ENCODE data around the gene MAGEE1.

Gene MAGEE1, protein sequence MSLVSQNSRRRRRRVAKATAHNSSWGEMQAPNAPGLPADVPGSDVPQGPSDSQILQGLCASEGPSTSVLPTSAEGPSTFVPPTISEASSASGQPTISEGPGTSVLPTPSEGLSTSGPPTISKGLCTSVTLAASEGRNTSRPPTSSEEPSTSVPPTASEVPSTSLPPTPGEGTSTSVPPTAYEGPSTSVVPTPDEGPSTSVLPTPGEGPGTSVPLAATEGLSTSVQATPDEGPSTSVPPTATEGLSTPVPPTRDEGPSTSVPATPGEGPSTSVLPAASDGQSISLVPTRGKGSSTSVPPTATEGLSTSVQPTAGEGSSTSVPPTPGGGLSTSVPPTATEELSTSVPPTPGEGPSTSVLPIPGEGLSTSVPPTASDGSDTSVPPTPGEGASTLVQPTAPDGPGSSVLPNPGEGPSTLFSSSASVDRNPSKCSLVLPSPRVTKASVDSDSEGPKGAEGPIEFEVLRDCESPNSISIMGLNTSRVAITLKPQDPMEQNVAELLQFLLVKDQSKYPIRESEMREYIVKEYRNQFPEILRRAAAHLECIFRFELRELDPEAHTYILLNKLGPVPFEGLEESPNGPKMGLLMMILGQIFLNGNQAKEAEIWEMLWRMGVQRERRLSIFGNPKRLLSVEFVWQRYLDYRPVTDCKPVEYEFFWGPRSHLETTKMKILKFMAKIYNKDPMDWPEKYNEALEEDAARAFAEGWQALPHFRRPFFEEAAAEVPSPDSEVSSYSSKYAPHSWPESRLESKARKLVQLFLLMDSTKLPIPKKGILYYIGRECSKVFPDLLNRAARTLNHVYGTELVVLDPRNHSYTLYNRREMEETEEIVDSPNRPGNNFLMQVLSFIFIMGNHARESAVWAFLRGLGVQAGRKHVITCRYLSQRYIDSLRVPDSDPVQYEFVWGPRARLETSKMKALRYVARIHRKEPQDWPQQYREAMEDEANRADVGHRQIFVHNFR

DNA sequence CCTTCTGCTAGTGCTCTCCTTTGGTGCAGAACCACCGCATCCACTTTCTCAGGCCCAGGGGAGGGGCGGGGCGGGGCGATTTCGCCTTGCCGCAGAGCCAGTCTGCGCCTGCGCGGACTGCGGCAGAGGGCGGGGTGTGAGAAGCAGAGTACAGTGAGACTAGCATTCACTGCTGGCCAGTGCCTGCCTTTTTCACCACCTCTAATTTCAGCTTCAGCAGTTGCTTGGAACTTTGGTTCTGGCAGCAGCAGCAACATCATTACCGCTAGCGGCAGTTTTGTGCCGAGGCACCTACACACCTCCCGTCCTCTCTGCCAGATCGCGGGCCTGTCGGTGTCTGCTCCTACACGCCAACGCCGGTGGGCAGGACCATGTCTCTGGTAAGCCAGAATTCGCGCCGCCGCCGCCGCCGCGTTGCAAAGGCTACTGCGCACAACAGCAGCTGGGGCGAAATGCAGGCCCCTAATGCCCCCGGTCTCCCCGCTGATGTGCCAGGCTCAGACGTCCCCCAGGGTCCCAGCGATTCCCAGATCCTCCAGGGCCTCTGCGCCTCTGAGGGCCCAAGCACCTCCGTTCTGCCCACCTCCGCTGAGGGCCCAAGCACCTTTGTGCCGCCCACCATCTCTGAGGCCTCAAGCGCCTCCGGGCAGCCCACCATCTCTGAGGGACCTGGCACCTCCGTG lies at the start of gene MAGEE1:
TSS of gene MAGEE1 (plus strand) at position 151 of the 683 bp plus-strand sequence. CDS start at position 372, 221 bp downstream.
- in situ Hi-C loops (cut with HindIII; ENCODE audit: low sequenced_read_pairs): no loop called here

DNA sequence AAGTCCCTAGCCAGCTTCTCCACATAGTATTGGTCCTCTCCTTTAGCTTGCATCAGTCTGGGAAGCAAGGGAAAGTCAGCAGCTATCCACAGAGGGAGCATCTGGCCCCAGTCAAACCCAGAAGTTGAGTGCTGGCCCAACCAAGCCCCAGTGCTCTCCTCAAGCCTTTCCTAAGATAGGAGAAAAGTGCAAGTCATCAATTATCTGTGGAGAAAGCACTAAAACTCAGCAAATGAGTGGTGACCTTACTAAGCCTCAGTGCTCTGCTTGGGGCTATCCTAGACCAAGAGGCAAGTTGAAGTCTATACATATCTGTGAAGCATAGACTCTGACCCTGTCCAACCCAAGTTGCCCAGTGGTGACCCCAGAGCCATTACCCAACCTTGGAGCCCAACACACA lies 28.5 kb upstream of the MAGEE1 start:
- in situ Hi-C loops (cut with HindIII; ENCODE audit: low sequenced_read_pairs): no loop called here

DNA sequence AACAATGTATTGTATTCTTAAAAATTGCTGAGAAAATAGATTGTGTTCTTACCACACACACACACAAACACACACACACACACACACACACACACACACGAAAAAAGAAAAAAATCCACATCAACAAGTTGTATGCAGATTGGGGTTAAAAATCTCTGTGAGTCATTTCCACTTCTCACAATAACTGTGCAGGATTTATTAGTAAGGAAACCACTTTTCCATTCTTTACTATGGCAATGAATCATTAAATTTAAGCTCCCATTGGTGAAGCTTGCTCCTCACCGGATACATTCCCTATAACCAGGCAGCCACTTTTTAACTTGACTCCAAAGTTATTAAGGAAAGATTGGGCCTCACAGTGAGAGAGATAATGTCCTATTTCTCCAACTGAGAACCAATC lies 19.7 kb upstream of the MAGEE1 start:
- in situ Hi-C loops (cut with HindIII; ENCODE audit: low sequenced_read_pairs): no loop called here

DNA sequence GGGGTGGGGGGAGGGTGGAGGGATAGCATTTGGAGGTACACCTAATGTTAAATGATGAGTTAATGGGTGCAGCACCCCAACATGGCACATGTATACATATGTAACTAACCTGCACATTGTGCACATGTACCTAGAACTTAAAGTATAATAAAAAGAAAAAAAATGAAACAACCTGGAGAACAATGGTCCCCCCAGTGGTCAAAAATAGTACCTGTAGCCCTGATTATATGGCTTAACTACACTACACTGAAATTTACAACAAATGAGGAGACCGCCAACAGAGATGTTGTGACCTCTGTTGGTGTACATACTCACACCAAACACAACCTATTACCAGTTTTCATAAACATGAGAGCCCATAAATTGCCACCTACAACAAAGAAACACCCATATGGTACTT lies 7.3 kb upstream of the MAGEE1 start:
- in situ Hi-C loops (cut with HindIII; ENCODE audit: low sequenced_read_pairs): no loop called here

DNA sequence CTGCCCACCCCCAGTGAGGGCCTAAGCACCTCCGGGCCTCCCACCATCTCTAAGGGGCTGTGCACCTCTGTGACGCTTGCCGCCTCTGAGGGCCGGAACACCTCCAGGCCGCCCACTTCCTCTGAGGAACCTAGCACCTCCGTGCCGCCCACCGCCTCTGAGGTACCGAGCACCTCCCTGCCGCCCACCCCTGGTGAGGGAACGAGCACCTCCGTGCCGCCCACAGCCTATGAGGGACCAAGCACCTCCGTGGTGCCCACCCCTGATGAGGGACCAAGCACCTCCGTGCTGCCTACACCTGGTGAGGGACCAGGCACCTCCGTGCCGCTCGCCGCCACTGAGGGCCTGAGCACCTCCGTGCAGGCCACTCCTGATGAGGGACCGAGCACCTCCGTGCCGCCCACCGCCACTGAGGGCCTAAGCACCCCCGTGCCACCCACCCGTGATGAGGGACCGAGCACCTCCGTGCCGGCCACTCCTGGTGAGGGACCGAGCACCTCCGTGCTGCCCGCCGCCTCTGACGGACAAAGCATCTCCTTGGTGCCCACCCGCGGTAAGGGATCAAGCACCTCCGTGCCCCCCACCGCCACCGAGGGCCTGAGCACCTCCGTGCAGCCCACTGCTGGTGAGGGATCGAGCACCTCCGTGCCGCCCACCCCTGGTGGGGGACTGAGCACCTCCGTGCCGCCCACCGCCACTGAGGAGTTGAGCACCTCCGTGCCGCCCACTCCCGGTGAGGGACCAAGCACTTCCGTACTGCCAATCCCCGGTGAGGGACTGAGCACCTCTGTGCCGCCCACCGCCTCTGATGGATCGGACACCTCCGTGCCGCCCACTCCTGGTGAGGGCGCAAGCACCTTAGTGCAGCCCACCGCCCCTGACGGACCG lies 977 bp downstream of the MAGEE1 start:
- in situ Hi-C loops (cut with HindIII; ENCODE audit: low sequenced_read_pairs): no loop called here

DNA sequence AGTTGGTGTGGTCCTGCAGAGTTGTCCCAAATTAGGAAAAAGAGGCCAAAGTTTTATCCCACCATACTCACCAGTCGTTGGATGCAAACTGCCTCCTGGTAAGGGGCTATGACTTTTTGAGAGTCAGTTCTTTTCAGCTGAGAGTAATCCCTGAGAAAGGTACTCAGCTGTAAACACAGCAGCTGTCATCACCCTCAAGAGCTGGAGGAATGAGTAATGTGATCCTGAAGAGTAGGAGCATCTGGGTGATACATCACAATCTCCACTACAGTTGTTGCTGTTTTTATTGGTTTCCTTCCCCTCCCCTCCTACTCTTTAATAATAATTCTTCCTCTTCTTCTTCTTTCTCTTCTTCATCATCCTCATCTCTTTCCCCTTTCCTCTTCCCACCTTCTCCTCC lies 5.7 kb downstream of the MAGEE1 start:
- in situ Hi-C loops (cut with HindIII; ENCODE audit: low sequenced_read_pairs): no loop called here

DNA sequence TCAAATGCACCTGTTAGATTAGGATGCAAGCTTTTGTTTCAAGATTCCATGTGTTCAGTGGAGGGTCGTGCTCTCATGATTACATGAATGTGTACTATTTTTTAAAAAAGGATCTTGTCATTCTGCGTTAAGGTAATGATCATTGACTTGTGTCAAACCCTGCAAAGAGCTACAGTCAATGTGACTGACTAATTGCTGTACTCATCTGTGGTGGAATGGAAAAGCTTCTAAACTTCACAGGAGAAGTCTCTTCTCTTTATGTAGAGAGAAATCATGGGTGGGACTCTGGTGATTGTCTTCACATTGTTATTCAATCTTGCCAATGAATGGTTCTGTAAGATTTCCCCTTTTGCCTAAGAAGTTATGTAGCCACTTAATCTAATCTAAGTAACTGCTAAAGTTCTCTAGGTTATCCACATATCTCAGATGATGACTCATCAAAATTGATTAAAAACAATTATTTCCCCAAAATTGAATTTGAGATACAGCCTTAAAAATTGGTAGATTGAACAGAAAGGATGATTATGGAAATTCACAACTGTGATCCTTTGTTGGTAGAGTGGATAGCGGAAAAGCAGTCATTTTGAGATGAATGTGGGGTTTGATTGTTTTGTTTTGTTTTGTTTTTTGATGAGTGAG lies 6.7 kb downstream of the MAGEE1 start:
- in situ Hi-C loops (cut with HindIII; ENCODE audit: low sequenced_read_pairs): no loop called here

DNA sequence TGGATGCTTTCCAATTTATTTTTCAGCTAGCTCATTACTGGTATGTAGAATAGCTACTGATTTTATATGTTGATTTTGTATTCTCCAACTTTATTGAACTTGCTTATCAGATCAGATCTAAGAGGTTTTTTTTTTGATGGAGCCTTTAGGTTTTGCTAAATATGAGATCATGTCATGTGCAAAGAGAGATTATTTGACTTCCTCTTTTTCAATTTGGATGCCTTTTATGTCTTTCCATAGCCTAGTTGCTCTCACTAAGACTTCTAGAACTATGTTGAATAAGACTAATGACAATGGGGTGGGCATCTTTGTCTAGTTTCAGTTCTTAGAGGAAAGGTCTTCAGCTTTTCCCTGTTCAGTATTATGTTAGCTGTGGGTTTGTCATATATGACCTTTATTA lies 11.7 kb downstream of the MAGEE1 start:
- in situ Hi-C loops (cut with HindIII; ENCODE audit: low sequenced_read_pairs): no loop called here

DNA sequence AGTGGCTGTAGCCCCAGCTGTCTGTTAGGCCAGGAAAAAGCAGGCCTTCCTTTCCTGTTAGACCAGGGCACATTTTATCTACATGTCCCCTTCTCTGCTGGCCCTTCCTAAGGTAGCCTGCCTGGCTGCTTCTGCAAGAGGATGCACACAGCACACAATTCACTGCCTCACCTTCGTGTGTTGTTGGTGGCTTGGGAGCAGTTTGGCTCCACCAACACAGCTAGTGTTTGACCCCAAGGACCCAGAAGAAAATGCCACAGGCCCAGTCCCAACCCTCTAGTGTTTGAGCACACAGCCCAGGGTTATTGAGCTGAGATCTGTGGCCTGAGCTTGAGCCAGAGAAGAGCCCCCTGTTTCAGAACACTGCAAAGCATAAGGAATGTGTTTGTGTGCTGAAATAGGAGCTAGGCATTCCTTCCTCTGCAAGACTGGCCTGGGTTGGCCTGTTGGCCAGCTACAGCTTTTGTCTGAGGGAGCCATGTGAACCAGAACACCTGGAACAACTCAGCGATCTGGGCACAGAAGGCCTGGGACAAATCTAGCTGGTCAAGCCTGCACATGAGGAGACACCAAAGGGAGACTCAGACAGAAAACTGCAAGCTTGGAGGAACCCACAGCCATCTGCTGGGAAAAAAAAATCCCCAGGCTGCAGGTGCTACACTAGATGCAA lies 26.4 kb downstream of the MAGEE1 start:
- in situ Hi-C loops (cut with HindIII; ENCODE audit: low sequenced_read_pairs): no loop called here

DNA sequence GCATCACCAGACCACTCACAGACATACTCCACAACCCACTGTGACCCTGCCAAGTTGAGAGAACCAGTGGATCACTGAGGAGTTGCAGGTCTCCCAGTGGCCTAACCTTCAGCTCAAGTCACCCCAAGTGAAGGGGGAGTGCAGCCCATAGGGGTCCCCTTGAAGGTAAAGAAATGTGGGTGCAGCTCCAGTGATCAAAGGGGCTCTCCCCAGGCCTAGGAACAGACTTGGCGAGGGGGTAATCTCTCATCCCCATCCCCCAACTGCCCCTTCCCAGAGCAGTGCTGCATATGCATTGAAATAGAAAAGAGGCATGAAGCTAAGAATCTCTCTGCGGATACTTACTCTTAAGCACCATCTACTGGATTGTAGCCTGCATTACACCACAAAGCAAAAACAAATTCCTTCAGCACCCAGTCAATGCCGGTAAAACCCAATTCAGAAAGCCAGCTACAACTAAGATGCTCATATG lies 27.0 kb downstream of the MAGEE1 start:
- in situ Hi-C loops (cut with HindIII; ENCODE audit: low sequenced_read_pairs): no loop called here

DNA sequence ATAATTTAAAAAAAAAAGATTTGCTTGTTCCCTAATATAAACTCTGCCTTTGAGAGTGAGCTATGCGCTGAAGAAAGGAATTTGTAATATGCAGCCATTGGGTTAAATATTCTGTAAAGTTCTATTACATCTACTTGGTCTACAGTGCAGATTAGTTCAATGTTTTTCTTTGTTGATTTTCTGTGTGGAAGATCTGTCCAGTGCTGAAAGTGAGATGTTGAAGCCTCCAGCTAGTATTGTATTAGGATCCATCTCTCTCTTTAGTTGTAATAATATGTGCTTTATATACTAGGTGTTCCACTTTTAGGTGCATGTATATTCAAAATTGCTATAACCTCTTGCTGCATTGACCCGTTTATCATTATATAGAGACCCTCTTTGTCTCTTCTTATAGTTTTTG lies 49.8 kb downstream of the MAGEE1 start:
- in situ Hi-C loops (cut with HindIII; ENCODE audit: low sequenced_read_pairs): no loop called here
